Endometrium (tissue), 2 donors: ENCODE results near the gene RBM45.
"Not testable (repeated sequence)": the region's sequence is repeated elsewhere in the genome, so short reads cannot be mapped to it uniquely, and the experiment has no call there.

Experiments
- FAIRE-seq: peaks from 2 replicates; lab custom pipeline; 2012; peaks lifted over from hg19 to GRCh38; lab: Jason Lieb, UNC
- donor health status: control.
- donor health status: control.

RBM45 gene

GRCh38 chr2:178108176-178108575 lies 4.1 kb upstream of the RBM45 start:
- no peak for FAIRE-seq

- FAIRE-seq: peak; percentile 81
These were observed 2.4 kb upstream of the RBM45 start for GRCh38 chr2:178109813-178110212.

- FAIRE-seq: no peak
These were observed 1.6 kb upstream of the RBM45 start for GRCh38 chr2:178110681-178111080.

GRCh38 chr2:178111743-178112142 lies 494 bp upstream of the RBM45 start:
- FAIRE-seq: no peak

- no peak for FAIRE-seq
These were observed 2.2 kb downstream of the RBM45 start for GRCh38 chr2:178114462-178114861.

- FAIRE-seq: no peak
These were observed 3.0 kb downstream of the RBM45 start for GRCh38 chr2:178115271-178115670.

GRCh38 chr2:178117725-178118124 lies 5.5 kb downstream of the RBM45 start:
- FAIRE-seq: no peak

GRCh38 chr2:178119179-178119922 lies 7.1 kb downstream of the RBM45 start:
- no peak for FAIRE-seq

- no peak for FAIRE-seq
These were observed 10.9 kb downstream of the RBM45 start for GRCh38 chr2:178123163-178123562.

GRCh38 chr2:178125125-178125524 lies 12.9 kb downstream of the RBM45 start:
- no peak for FAIRE-seq

GRCh38 chr2:178125862-178126261 lies 13.6 kb downstream of the RBM45 start:
- FAIRE-seq: no peak

- FAIRE-seq: no peak
These were observed 16.8 kb downstream of the RBM45 start for GRCh38 chr2:178128836-178129630.

GRCh38 chr2:178136321-178137025 lies 24.2 kb downstream of the RBM45 start:
- FAIRE-seq: no peak

GRCh38 chr2:178142274-178143065 lies 30.2 kb downstream of the RBM45 start:
- no peak for FAIRE-seq

GRCh38 chr2:178143481-178143880 lies 31.2 kb downstream of the RBM45 start:
- FAIRE-seq: no peak

- FAIRE-seq: peak; percentile 35
These were observed 39.8 kb downstream of the RBM45 start for GRCh38 chr2:178152033-178152432.

GRCh38 chr2:178152542-178152941 lies 40.3 kb downstream of the RBM45 start:
- FAIRE-seq: no peak

- no peak for FAIRE-seq
These were observed 40.7 kb downstream of the RBM45 start for GRCh38 chr2:178152977-178153376.

GRCh38 chr2:178153878-178154277 lies 41.6 kb downstream of the RBM45 start:
- not testable (repeated sequence) for FAIRE-seq

GRCh38 chr2:178155524-178155923 lies 43.3 kb downstream of the RBM45 start:
- no peak for FAIRE-seq

GRCh38 chr2:178157574-178157973 lies 45.3 kb downstream of the RBM45 start:
- FAIRE-seq: no peak

- no peak for FAIRE-seq
These were observed 47.7 kb downstream of the RBM45 start for GRCh38 chr2:178159966-178160365.
